SK-N-SH (cell line): ENCODE data around the gene PSMB8.

Experiments used
- CTCF ChIP-seq: fragments of 200-600 bp; sonication (generic); IDR thresholded peaks from 2 replicates; pipeline ENCODE4 v1.6.1; 2017; ENCODE audit warnings: antibody characterized with exemption, mild to moderate bottlenecking, moderate library complexity
- EZH2phosphoT487 ChIP-seq: fragments of 200-600 bp; sonication (generic); IDR thresholded peaks from 2 replicates; pipeline ENCODE4 v1.6.1; 2017; ENCODE audit warnings: low read depth, mixed run types, mild to moderate bottlenecking, antibody characterized with exemption, moderate library complexity, borderline replicate concordance
- JUND ChIP-seq: IDR thresholded peaks from 2 replicates; pipeline ENCODE4 v1.4.0; 2012
- MAX ChIP-seq: IDR thresholded peaks from 2 replicates; pipeline ENCODE4 v1.4.0; 2012; ENCODE audit warnings: low read depth
- PBX3 ChIP-seq: IDR thresholded peaks from 2 replicates; pipeline ENCODE4; 2012
- RAD21 ChIP-seq: IDR thresholded peaks from 2 replicates; pipeline ENCODE4 v1.6.1; 2012; ENCODE audit warnings: mild to moderate bottlenecking, low read length
- RCOR1 ChIP-seq: fragments of 150-350 bp; IDR thresholded peaks from 2 replicates; pipeline ENCODE4 v1.6.1; 2017; ENCODE audit warnings: antibody characterized with exemption, low read length
- REST ChIP-seq: IDR thresholded peaks from 2 replicates; pipeline ENCODE4 v1.6.1; 2012; ENCODE audit warnings: mild to moderate bottlenecking, low read depth, low read length, moderate library complexity
- RFX5 ChIP-seq: IDR thresholded peaks from 2 replicates; pipeline ENCODE4 v1.6.1; 2012; ENCODE audit warnings: mild to moderate bottlenecking, improper control_type of control experiment, low read length
- SIN3A ChIP-seq: IDR thresholded peaks from 2 replicates; pipeline ENCODE4 v1.6.1; 2012; ENCODE audit warnings: low read depth, mild to moderate bottlenecking, low read length, moderate library complexity, borderline replicate concordance
- SMC3 ChIP-seq: IDR thresholded peaks from 2 replicates; pipeline ENCODE4 v1.6.1; 2012; ENCODE audit warnings: low read depth, low read length, improper control_type of control experiment
- TAF1 ChIP-seq: IDR thresholded peaks from 2 replicates; pipeline ENCODE4 v1.6.1; 2012; ENCODE audit warnings: low read depth, mild to moderate bottlenecking, low read length, moderate library complexity, borderline replicate concordance
- ZBTB33 ChIP-seq: IDR thresholded peaks from 2 replicates; pipeline ENCODE4 v1.4.0; 2012; ENCODE audit warnings: low read depth, borderline replicate concordance

GRCh38 chr6:32818867-32819266 lies 25.0 kb downstream of the PSMB8 start:
- TF ChIP-seq MAX (no peak), JUND (no peak), RFX5 (no peak), REST (no peak), PBX3 (no peak), CTCF (no peak), EZH2phosphoT487 (no peak), RCOR1 (no peak), RAD21 (no peak), SMC3 (no peak), ZBTB33 (no peak), SIN3A (no peak), TAF1 (no peak)
